HEK293 (cell line): Measurements from ENCODE around the gene SERINC5.

Source experiments
- CTCF ChIA-PET: fragments of 350-600 bp; formaldehyde crosslinking; extraction: SDS; loops from one replicate; lab custom pipeline; 2021; ENCODE audit warnings: antibody characterized with exemption; lab: Yijun Ruan, JAX
- POLR2A ChIA-PET: fragments of 300-600 bp; formaldehyde crosslinking; extraction: SDS; loops from one replicate; lab custom pipeline; 2020; ENCODE audit warnings: antibody characterized with exemption, inconsistent platforms; lab: Yijun Ruan, JAX
- H3K27ac ChIP-seq: fragments of 200-500 bp; sonication (Bioruptor generic); 2 replicates; pipeline ENCODE4 v1.5.1; 2014; ENCODE audit warnings: low read depth, low read length, control low read depth, inconsistent platforms; ENCODE audit errors: extremely low read depth
- H3K36me3 ChIP-seq, 2 experiments: fragments of 200-500 bp in 1 of 2; sonication (Bioruptor generic) in 1 of 2; 1 replicate in 1 of 2; 2 replicates in 1 of 2; pipeline ENCODE4 v1.5.1; 2014 to 2017; ENCODE audit warnings: inconsistent platforms in 2 of 2, low read length in 2 of 2; ENCODE audit not compliant: control insufficient read depth in 2 of 2, insufficient read depth in 1 of 2
- H3K4me1 ChIP-seq: fragments of 200-500 bp; sonication (Bioruptor generic); 2 replicates; pipeline ENCODE4 v1.5.1; 2014; ENCODE audit warnings: mild to moderate bottlenecking, low read length, inconsistent platforms; ENCODE audit not compliant: control insufficient read depth, insufficient read depth
- H3K4me3 ChIP-seq: 2 replicates; pipeline ENCODE4 v1.5.1; 2011; ENCODE audit warnings: low read depth, mild to moderate bottlenecking, control low read depth, low read length, moderate library complexity
- H3K9me3 ChIP-seq: fragments of 200-500 bp; sonication (Bioruptor generic); 2 replicates; pipeline ENCODE4 v1.5.1; 2014; ENCODE audit warnings: low read depth, low read length, inconsistent platforms; ENCODE audit not compliant: control insufficient read depth, insufficient read depth
- ATF2 ChIP-seq: fragments of 450-650 bp; formaldehyde crosslinking; IDR thresholded peaks from 2 replicates; pipeline ENCODE4 v1.5.1; 2016; ENCODE audit warnings: missing biosample characterization, missing genetic modification characterization, low read depth
- BCL11B ChIP-seq: fragments of 450-650 bp; formaldehyde crosslinking; IDR thresholded peaks from 2 replicates; pipeline ENCODE4 v1.5.1; 2016; ENCODE audit warnings: low read depth, missing biosample characterization, missing genetic modification characterization
- GLI2 ChIP-seq: fragments of 450-650 bp; formaldehyde crosslinking; IDR thresholded peaks from 2 replicates; pipeline ENCODE4; 2017; ENCODE audit warnings: missing biosample characterization, missing genetic modification characterization, low read depth, borderline replicate concordance
- GLIS2 ChIP-seq: fragments of 450-650 bp; formaldehyde crosslinking; IDR thresholded peaks from 2 replicates; pipeline ENCODE4 v1.5.1; 2016; ENCODE audit warnings: missing biosample characterization, missing genetic modification characterization
- HOXA7 ChIP-seq: sonication (generic); formaldehyde crosslinking; IDR thresholded peaks from 2 replicates; pipeline ENCODE4 v1.8.1; 2022; ENCODE audit warnings: missing genetic modification reagents, borderline replicate concordance
- IKZF3 ChIP-seq: fragments of 450-650 bp; IDR thresholded peaks from 2 replicates; pipeline ENCODE4 v1.5.0; 2018; ENCODE audit warnings: missing biosample characterization, mild to moderate bottlenecking, missing genetic modification characterization, moderate library complexity
- TSHZ1 ChIP-seq: fragments of 450-650 bp; formaldehyde crosslinking; IDR thresholded peaks from 2 replicates; pipeline ENCODE4 v1.5.1; 2016; ENCODE audit warnings: missing biosample characterization, missing genetic modification characterization, borderline replicate concordance
- YY1 ChIP-seq: fragments of 450-650 bp; formaldehyde crosslinking; IDR thresholded peaks from 2 replicates; pipeline ENCODE4 v1.5.1; 2018; ENCODE audit warnings: missing biosample characterization, missing genetic modification characterization
- ZBTB11 ChIP-seq: fragments of 450-650 bp; formaldehyde crosslinking; conservative IDR thresholded peaks from 2 replicates; pipeline ENCODE4 v1.5.1; 2016; ENCODE audit warnings: low read depth, missing biosample characterization, missing genetic modification characterization
- ZBTB21 ChIP-seq: fragments of 450-650 bp; formaldehyde crosslinking; IDR thresholded peaks from 2 replicates; pipeline ENCODE4 v1.5.1; 2017; ENCODE audit warnings: missing biosample characterization, missing genetic modification characterization
- ZNF202 ChIP-seq: fragments of 450-650 bp; formaldehyde crosslinking; IDR thresholded peaks from 2 replicates; pipeline ENCODE4 v1.5.1; 2016; ENCODE audit warnings: missing biosample characterization, missing genetic modification characterization, borderline replicate concordance
- ZNF280C ChIP-seq: fragments of 450-650 bp; formaldehyde crosslinking; IDR thresholded peaks from 2 replicates; pipeline ENCODE4 v1.5.1; 2016; ENCODE audit warnings: missing biosample characterization, missing genetic modification characterization
- ZNF302 ChIP-seq: fragments of 450-650 bp; formaldehyde crosslinking; IDR thresholded peaks from 2 replicates; pipeline ENCODE4 v1.5.1; 2016; ENCODE audit warnings: missing biosample characterization, missing genetic modification characterization, low read depth
- ZNF404 ChIP-seq: fragments of 450-650 bp; formaldehyde crosslinking; IDR thresholded peaks from 2 replicates; pipeline ENCODE4 v1.5.1; 2017; ENCODE audit warnings: missing biosample characterization, missing genetic modification characterization
- ZNF510 ChIP-seq: fragments of 450-650 bp; formaldehyde crosslinking; IDR thresholded peaks from 2 replicates; pipeline ENCODE4 v1.5.1; 2018; ENCODE audit warnings: mild to moderate bottlenecking, missing genetic modification characterization, missing biosample characterization; ENCODE audit not compliant: insufficient replicate concordance
- ZNF529 ChIP-seq: fragments of 450-650 bp; formaldehyde crosslinking; IDR thresholded peaks from 2 replicates; pipeline ENCODE4 v1.5.1; 2017; ENCODE audit warnings: missing genetic modification characterization, missing biosample characterization; ENCODE audit not compliant: insufficient replicate concordance
- ZNF670 ChIP-seq: fragments of 450-650 bp; formaldehyde crosslinking; IDR thresholded peaks from 2 replicates; pipeline ENCODE4 v1.5.1; 2016; ENCODE audit warnings: missing biosample characterization, missing genetic modification characterization, low read depth
- ZNF76 ChIP-seq: fragments of 450-650 bp; formaldehyde crosslinking; IDR thresholded peaks from 2 replicates; pipeline ENCODE4; 2016; ENCODE audit warnings: low read depth, missing biosample characterization, missing genetic modification characterization, borderline replicate concordance
- TF ChIP-seq, protein P1 (sequence below): fragments of 450-650 bp; formaldehyde crosslinking; IDR thresholded peaks from 2 replicates; pipeline ENCODE4 v1.5.1; 2016; ENCODE audit warnings: missing biosample characterization, missing genetic modification characterization
- TF ChIP-seq, protein P2 (sequence below): fragments of 450-650 bp; formaldehyde crosslinking; IDR thresholded peaks from 2 replicates; pipeline ENCODE4 v1.5.1; 2016; ENCODE audit warnings: missing biosample characterization, missing genetic modification characterization

SERINC5 gene

DNA sequence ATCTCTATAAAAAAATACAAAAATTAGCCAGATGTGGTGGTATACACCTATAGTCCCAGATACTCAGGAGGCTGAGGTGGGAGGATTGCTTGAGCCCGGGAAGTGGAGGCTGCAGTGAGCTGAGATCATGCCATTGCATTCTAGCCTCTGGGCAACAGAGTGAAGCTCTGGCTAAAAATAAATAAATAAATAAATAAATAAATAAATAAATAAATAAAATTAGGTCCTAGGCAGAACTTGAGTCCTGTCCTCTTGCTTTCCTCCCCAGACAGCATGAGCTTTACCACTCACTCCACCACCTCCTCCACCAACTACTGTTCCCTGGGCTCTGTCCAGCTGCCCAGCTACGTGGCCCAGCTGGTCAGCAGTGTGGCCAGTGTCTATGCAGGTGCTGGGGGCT, 32.3 kb upstream of the SERINC5 start (continued):
- no peak for TF ChIP-seq GLIS2 (tag by site-specific recombination)
- no peak for TF ChIP-seq ZNF404
- TF ChIP-seq HOXA7 (CRISPR knock-in tag) = no peak
- no peak for TF ChIP-seq ZNF302
- no peak for TF ChIP-seq ZNF280C
- TF ChIP-seq ZNF76 (tag by site-specific recombination) = no peak
- no peak for TF ChIP-seq YY1 (tag by site-specific recombination)
- TF ChIP-seq ZBTB11 (tag by site-specific recombination) = peak; percentile 65
- TF ChIP-seq ZBTB21 (tag by site-specific recombination) = 0 out of 2 replicates have a peak, but pooled peaks have one; percentile 26
- TF ChIP-seq GLI2 = no peak; the same call in 1 of the 2 replicates
- TF ChIP-seq, protein P1, sequence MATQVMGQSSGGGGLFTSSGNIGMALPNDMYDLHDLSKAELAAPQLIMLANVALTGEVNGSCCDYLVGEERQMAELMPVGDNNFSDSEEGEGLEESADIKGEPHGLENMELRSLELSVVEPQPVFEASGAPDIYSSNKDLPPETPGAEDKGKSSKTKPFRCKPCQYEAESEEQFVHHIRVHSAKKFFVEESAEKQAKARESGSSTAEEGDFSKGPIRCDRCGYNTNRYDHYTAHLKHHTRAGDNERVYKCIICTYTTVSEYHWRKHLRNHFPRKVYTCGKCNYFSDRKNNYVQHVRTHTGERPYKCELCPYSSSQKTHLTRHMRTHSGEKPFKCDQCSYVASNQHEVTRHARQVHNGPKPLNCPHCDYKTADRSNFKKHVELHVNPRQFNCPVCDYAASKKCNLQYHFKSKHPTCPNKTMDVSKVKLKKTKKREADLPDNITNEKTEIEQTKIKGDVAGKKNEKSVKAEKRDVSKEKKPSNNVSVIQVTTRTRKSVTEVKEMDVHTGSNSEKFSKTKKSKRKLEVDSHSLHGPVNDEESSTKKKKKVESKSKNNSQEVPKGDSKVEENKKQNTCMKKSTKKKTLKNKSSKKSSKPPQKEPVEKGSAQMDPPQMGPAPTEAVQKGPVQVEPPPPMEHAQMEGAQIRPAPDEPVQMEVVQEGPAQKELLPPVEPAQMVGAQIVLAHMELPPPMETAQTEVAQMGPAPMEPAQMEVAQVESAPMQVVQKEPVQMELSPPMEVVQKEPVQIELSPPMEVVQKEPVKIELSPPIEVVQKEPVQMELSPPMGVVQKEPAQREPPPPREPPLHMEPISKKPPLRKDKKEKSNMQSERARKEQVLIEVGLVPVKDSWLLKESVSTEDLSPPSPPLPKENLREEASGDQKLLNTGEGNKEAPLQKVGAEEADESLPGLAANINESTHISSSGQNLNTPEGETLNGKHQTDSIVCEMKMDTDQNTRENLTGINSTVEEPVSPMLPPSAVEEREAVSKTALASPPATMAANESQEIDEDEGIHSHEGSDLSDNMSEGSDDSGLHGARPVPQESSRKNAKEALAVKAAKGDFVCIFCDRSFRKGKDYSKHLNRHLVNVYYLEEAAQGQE (tag by site-specific recombination) = 0 out of 2 replicates have a peak, but pooled peaks have one; percentile 33
- no peak for TF ChIP-seq ZNF529 (tag by site-specific recombination)
- TF ChIP-seq, protein P2, sequence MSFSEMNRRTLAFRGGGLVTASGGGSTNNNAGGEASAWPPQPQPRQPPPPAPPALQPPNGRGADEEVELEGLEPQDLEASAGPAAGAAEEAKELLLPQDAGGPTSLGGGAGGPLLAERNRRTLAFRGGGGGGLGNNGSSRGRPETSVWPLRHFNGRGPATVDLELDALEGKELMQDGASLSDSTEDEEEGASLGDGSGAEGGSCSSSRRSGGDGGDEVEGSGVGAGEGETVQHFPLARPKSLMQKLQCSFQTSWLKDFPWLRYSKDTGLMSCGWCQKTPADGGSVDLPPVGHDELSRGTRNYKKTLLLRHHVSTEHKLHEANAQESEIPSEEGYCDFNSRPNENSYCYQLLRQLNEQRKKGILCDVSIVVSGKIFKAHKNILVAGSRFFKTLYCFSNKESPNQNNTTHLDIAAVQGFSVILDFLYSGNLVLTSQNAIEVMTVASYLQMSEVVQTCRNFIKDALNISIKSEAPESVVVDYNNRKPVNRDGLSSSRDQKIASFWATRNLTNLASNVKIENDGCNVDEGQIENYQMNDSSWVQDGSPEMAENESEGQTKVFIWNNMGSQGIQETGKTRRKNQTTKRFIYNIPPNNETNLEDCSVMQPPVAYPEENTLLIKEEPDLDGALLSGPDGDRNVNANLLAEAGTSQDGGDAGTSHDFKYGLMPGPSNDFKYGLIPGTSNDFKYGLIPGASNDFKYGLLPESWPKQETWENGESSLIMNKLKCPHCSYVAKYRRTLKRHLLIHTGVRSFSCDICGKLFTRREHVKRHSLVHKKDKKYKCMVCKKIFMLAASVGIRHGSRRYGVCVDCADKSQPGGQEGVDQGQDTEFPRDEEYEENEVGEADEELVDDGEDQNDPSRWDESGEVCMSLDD = no peak
- TF ChIP-seq ZNF510 = peak; percentile 33
- TF ChIP-seq IKZF3 = no peak
- no peak for TF ChIP-seq BCL11B (tag by site-specific recombination)

- Histone ChIP-seq H3K4me3 (no peak overlapping the region), H3K27ac (no peak overlapping the region), H3K9me3 (no peaks in the 10 kb centered on the region), H3K4me1 (no peaks in the 10 kb centered on the region), H3K36me3 (no peaks in the 10 kb centered on the region)
- ChIA-PET CTCF (interaction anchor here (1.7 kb wide), 1 partner anchor 193 kb away, joined by 6 read pairs; no protein-coding TSS in a partner anchor), POLR2A (no interaction called here)
- no peak for TF ChIP-seq ZNF202 (tag by site-specific recombination)
- TF ChIP-seq TSHZ1 = no peak
- no peak for TF ChIP-seq ZNF670 (tag by site-specific recombination)
- no peak for TF ChIP-seq ATF2 (tag by site-specific recombination)
These were observed 28.9 kb upstream of the SERINC5 start for GRCh38 chr5:80284720-80285119.
